K562 (cell line): Measurements from ENCODE around the gene TMEM107. TPM values are rescaled to one million over a fixed set of nuclear protein-coding genes. Genes with fewer than 3 reads are reported as not detected.

Experiments used
- BRD4 ChIP-seq: fragments of 200-600 bp; sonication (generic); IDR thresholded peaks from 2 replicates; pipeline ENCODE4 v1.6.1; 2017; ENCODE audit warnings: inconsistent platforms
- BRD9 ChIP-seq: fragments of 450-650 bp; IDR thresholded peaks from 2 replicates; pipeline ENCODE4 v1.6.1; 2018; ENCODE audit warnings: low read depth; ENCODE audit not compliant: partially characterized antibody
- CBFB ChIP-seq: sonication (generic); formaldehyde crosslinking; IDR thresholded peaks from 2 replicates; pipeline ENCODE4 v1.4.0; 2020; ENCODE audit warnings: mild to moderate bottlenecking, missing genetic modification reagents
- GTF2B ChIP-seq: IDR thresholded peaks from 2 replicates; pipeline ENCODE4 v1.6.1; 2011; ENCODE audit not compliant: insufficient read length; ENCODE audit errors: extremely low read depth
- MEF2D ChIP-seq: conservative IDR thresholded peaks from 2 replicates; pipeline ENCODE4 v1.6.1; 2016; ENCODE audit warnings: low read depth, missing genetic modification characterization, missing compliant biosample characterization
- NFIC ChIP-seq: fragments of 450-650 bp; IDR thresholded peaks from 2 replicates; pipeline ENCODE4 v1.6.1; 2017; ENCODE audit warnings: mild to moderate bottlenecking, inconsistent platforms
- NR2C2 ChIP-seq, 2 experiments: fragments of 200-800 bp in 1 of 2; sonication (Bioruptor generic) in 1 of 2; sonication (generic) in 1 of 2; formaldehyde crosslinking in 1 of 2; IDR thresholded peaks; 2 replicates each; pipeline versions ENCODE4 v1.6.1 to v1.8.0; 2016 to 2022; ENCODE audit warnings: mild to moderate bottlenecking in 1 of 2, missing compliant biosample characterization in 1 of 2, missing genetic modification characterization in 1 of 2, missing genetic modification reagents in 1 of 2
- SAFB2 ChIP-seq: fragments of 200-400 bp; formaldehyde crosslinking; IDR thresholded peaks from 2 replicates; pipeline ENCODE4 v1.6.1; 2018; ENCODE audit warnings: borderline replicate concordance, low read length, low read depth, moderate library complexity; ENCODE audit not compliant: severe bottlenecking
- SMAD1 ChIP-seq: fragments of 150-350 bp; IDR thresholded peaks from 2 replicates; pipeline ENCODE4 v1.6.1; 2014; ENCODE audit warnings: low read length, low read depth; ENCODE audit not compliant: partially characterized antibody
- THAP12 ChIP-seq: fragments of 250-450 bp; sonication (Bioruptor Pico); IDR thresholded peaks from 2 replicates; pipeline ENCODE4 v1.9.0; 2021; ENCODE audit warnings: mild to moderate bottlenecking, inconsistent platforms
- THAP7 ChIP-seq: fragments of 250-450 bp; sonication (Bioruptor Pico); IDR thresholded peaks from 2 replicates; pipeline ENCODE4 v1.5.0; 2021
- TSC22D4 ChIP-seq: fragments of 450-650 bp; IDR thresholded peaks from 2 replicates; pipeline ENCODE4 v1.6.1; 2016; ENCODE audit warnings: missing genetic modification characterization, missing biosample characterization, control low read depth
- ZBED1 ChIP-seq: IDR thresholded peaks from 2 replicates; pipeline ENCODE4 v1.6.1; 2014
- ZKSCAN1 ChIP-seq: fragments of 150-350 bp; IDR thresholded peaks from 2 replicates; pipeline ENCODE4 v1.6.1; 2016; ENCODE audit warnings: low read depth, low read length
- ZNF197 ChIP-seq: fragments of 200-800 bp; sonication (Bioruptor generic); IDR thresholded peaks from 2 replicates; pipeline ENCODE4 v1.6.1; 2016; ENCODE audit warnings: low read depth, missing genetic modification characterization, missing compliant biosample characterization
- ZNF431 ChIP-seq: sonication (generic); formaldehyde crosslinking; IDR thresholded peaks from 2 replicates; pipeline ENCODE4 v1.8.0; 2022; ENCODE audit warnings: mild to moderate bottlenecking, missing genetic modification reagents
- ZNF551 ChIP-seq: fragments of 250-450 bp; sonication (Bioruptor Pico); IDR thresholded peaks from 2 replicates; pipeline ENCODE4 v1.5.0; 2021; ENCODE audit warnings: mild to moderate bottlenecking, moderate library complexity
- polyA plus RNA-seq, 8 experiments: library from polyadenylated mRNA; depleted of rRNA in 4 of 8; stranded (reverse) in 5 of 8; unstranded in 3 of 8; fragments of >200 nt; fragmentation: Nextera tagmentation in 2 of 8; fragmentation: Illumina TruSeq in 1 of 8; extraction: Ambion mirVana in 2 of 8; extraction: Trizol in 1 of 8; gene quantifications; 2 replicates each; pipeline versions ENCODE4 v1.2.1 to v1.2.3, GENCODE V29; 2011 to 2014; ENCODE audit warnings: inconsistent platforms in 1 of 8, missing spikeins in 1 of 8
- total RNA-seq, 7 experiments: library from RNA; depleted of rRNA in 6 of 7; stranded (reverse); fragments of >200 nt in 6 of 7; fragmentation: Illumina TruSeq in 2 of 7; extraction: Trizol in 2 of 7; gene quantifications; 2 replicates each; pipeline versions ENCODE4 v1.2.1 to v1.2.3, GENCODE V29; 2011 to 2021; ENCODE audit warnings: low replicate concordance in 1 of 7
- TF ChIP-seq, protein P1 (sequence below): fragments of 250-450 bp; sonication (Bioruptor Pico); IDR thresholded peaks from 2 replicates; pipeline ENCODE4 v1.9.0; 2021; ENCODE audit warnings: mild to moderate bottlenecking
- TF ChIP-seq, protein P2 (sequence below): sonication (generic); formaldehyde crosslinking; IDR thresholded peaks from 2 replicates; pipeline ENCODE4 v1.8.0; 2023; ENCODE audit warnings: mild to moderate bottlenecking, missing genetic modification reagents

The TMEM107 gene
- total and polyA plus RNA-seq, 9 of the 15 experiments (the other 6 are each of a cell fraction or from before 2014, with no cell fraction given) = 7.1 to 26.2 (median 16.9) TPM

- TF ChIP-seq THAP12 (no peak), CBFB (CRISPR knock-in tag) (peak; percentile 52; the same call in 1 of the 2 replicates), GTF2B (no peak), ZNF431 (CRISPR knock-in tag) (no peak), BRD4 (0 out of 2 replicates have a peak, but pooled peaks have one; percentile 9), SMAD1 (no peak), SAFB2 (no peak), ZKSCAN1 (no peak), ZBED1 (no peak), THAP7 (CRISPR knock-in tag) (no peak), NR2C2 (CRISPR knock-in tag; IDR thresholded peaks at IDR 0.05) (peak; percentile 38; the same call in 1 of the 2 replicates), NR2C2 (tag; IDR thresholded peaks at IDR 0.05) (no peak; the same call in 1 of the 2 replicates), MEF2D (no peak), NFIC (peak; percentile 48; the same call in 1 of the 2 replicates), ZNF551 (no peak), TSC22D4 (tag) (no peak), ZNF197 (CRISPR knock-in tag) (no peak), BRD9 (no peak)
- TF ChIP-seq, protein P1, sequence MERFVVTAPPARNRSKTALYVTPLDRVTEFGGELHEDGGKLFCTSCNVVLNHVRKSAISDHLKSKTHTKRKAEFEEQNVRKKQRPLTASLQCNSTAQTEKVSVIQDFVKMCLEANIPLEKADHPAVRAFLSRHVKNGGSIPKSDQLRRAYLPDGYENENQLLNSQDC (CRISPR knock-in tag) = no peak
- TF ChIP-seq, protein P2, sequence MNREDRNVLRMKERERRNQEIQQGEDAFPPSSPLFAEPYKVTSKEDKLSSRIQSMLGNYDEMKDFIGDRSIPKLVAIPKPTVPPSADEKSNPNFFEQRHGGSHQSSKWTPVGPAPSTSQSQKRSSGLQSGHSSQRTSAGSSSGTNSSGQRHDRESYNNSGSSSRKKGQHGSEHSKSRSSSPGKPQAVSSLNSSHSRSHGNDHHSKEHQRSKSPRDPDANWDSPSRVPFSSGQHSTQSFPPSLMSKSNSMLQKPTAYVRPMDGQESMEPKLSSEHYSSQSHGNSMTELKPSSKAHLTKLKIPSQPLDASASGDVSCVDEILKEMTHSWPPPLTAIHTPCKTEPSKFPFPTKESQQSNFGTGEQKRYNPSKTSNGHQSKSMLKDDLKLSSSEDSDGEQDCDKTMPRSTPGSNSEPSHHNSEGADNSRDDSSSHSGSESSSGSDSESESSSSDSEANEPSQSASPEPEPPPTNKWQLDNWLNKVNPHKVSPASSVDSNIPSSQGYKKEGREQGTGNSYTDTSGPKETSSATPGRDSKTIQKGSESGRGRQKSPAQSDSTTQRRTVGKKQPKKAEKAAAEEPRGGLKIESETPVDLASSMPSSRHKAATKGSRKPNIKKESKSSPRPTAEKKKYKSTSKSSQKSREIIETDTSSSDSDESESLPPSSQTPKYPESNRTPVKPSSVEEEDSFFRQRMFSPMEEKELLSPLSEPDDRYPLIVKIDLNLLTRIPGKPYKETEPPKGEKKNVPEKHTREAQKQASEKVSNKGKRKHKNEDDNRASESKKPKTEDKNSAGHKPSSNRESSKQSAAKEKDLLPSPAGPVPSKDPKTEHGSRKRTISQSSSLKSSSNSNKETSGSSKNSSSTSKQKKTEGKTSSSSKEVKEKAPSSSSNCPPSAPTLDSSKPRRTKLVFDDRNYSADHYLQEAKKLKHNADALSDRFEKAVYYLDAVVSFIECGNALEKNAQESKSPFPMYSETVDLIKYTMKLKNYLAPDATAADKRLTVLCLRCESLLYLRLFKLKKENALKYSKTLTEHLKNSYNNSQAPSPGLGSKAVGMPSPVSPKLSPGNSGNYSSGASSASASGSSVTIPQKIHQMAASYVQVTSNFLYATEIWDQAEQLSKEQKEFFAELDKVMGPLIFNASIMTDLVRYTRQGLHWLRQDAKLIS (CRISPR knock-in tag) = no peak
Observed at GRCh38 chr17:8185582-8186445, 9.6 kb upstream of the TMEM107 start (continued).
